ENCODE data around the gene PHLDA3. TPM values are rescaled to one million over a fixed set of nuclear protein-coding genes. Genes with fewer than 3 reads are reported as not detected.

Gene PHLDA3
- total RNA-seq, 1 experiment from 2014 or later: 22.1 TPM

DNA sequence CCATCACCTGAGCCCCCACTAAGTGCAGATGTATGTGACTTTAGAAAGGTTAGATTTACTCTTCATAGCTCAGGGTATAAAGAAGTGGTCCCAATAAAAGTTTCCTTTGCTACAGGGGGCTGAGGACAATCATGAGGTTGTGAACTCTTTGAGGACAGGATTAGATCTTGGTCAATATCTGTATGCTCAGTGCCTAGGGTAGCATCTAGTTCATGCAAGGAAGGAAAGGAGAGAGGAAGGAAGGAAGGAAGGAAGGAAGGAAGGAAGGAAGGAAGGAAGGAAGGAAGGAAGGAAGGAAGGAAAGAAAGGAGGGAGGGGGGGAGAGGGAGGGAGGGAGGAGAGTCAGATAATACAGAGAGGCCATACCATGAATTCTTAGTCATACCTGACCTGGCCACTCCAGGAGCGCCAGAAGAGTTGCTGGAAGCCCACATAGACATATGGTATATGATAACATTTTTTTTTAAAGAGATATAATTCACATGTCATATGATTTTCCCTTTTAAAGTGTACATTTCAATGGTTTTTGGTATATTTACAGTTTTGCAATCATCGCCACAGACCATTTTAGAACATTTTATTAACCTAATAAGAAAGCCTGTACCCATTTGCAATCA, 47.6 kb upstream of the PHLDA3 start:
- H3K36me3 ChIP-seq (ENCODE audit: control insufficient read depth in 1 of 2, insufficient read depth in 2 of 2, low read length in 2 of 2): no peaks in the 10 kb centered on the region
- H3K9ac ChIP-seq (ENCODE audit: low read length): no peak overlapping the region
- H3K79me2 ChIP-seq (ENCODE audit: insufficient read depth, low read length): no peaks in the 10 kb centered on the region
- DNase-seq (ENCODE audit: low read depth, low spot score) (no peak), ATAC-seq (no peak)
- CTCF ChIA-PET: interaction anchor here (1.3 to 8.8 kb wide), 5 partner anchors 9 to 80 kb away, joined by 3 to 194 read pairs (median 4); partner anchors contain the start of gene CSRP1
- intact Hi-C loops (cut with micrococcal nuclease): no loop called here
- no peak overlapping the region for H2AFZ ChIP-seq (ENCODE audit: low read depth, low read length, poor library complexity, severe bottlenecking)
- BruUV-seq (replicated peaks): no TSS peak
- no peaks in the 10 kb centered on the region for H3K9me2 ChIP-seq (ENCODE audit: insufficient read depth)
- H3K9me3 ChIP-seq (ENCODE audit: control insufficient read depth in 1 of 2, insufficient read depth in 1 of 2, low read depth in 1 of 2, low read length in 2 of 2): no peaks in the 10 kb centered on the region
- RAD21 ChIA-PET (ENCODE audit: low non-redundant PET in 1 of 2, low total read pairs in 2 of 2, uncharacterized antibody in 2 of 2, unreplicated experiment in 2 of 2): no interaction called here
- TF ChIP-seq EZH2phosphoT487 (IDR thresholded peaks at IDR 0.05; ENCODE audit: borderline replicate concordance): no peak
- no peak for TF ChIP-seq JUND (IDR thresholded peaks at IDR 0.05)
- TF ChIP-seq ZFX (IDR thresholded peaks at IDR 0.05): no peak
- no peak for TF ChIP-seq RAD21 (IDR thresholded peaks at IDR 0.05; ENCODE audit: low read depth)
- no peak for TF ChIP-seq POLR2AphosphoS5 (IDR thresholded peaks at IDR 0.05; ENCODE audit: low read depth, low read length)
- TF ChIP-seq POLR2A (IDR thresholded peaks at IDR 0.05; ENCODE audit: borderline replicate concordance, extremely low read depth, insufficient read depth, insufficient read length): no peak
- no peak for TF ChIP-seq FOSL1 (IDR thresholded peaks at IDR 0.05; ENCODE audit: low read depth)
- H4K20me1 ChIP-seq (ENCODE audit: insufficient read depth): no peaks in the 10 kb centered on the region
- H3K4me1 ChIP-seq (ENCODE audit: control insufficient read depth in 1 of 2, insufficient read depth in 2 of 2, low read length in 2 of 2): peaks cover 18 to 36% of the 10 kb centered on the region in 2 experiments; a peak in 3 of 4 replicates
- H3K27me3 ChIP-seq (ENCODE audit: insufficient read depth, low read length): no peaks in the 10 kb centered on the region
- peak overlapping the region; percentile 50; the same call in 1 of the 2 replicates for H3K4me2 ChIP-seq (ENCODE audit: low read length)
- POLR2A ChIA-PET: interaction anchor here (1.3 kb wide), 1 partner anchor 10 kb away, joined by 4 read pairs; the partner anchor contains the start of gene CSRP1
- H3K4me3 ChIP-seq (replicated peaks in 1 of 2; ENCODE audit: low read depth in 1 of 2, low read length in 2 of 2): no peak overlapping the region
- H3K27ac ChIP-seq (ENCODE audit: low read depth, low read length): no peak overlapping the region

DNA sequence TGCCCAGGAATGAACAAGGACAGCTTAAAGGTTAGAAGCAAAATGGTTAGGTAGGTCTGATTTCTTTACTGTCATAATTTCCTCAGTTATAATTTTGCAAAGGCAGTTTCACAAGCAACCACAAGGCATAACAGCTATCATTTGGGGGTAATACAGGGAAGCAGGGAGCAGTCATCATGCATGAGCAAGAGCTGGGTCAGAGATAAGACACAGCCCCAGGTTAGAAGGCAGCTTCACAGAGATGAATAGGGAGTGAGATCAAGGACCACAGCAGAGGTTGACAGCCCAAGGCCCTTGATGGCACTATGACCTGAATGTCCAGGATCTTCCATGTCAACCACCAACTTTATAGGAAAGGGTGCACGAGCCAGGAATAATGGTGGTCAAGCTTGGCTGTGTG, 46.9 kb upstream of the PHLDA3 start:
- ATAC-seq (no peak), DNase-seq (ENCODE audit: low read depth, low spot score) (no peak)
- H3K79me2 ChIP-seq (ENCODE audit: insufficient read depth, low read length): no peaks in the 10 kb centered on the region
- H3K9me2 ChIP-seq (ENCODE audit: insufficient read depth): no peaks in the 10 kb centered on the region
- H2AFZ ChIP-seq (ENCODE audit: low read depth, low read length, poor library complexity, severe bottlenecking): no peak overlapping the region
- no peaks in the 10 kb centered on the region for H3K27me3 ChIP-seq (ENCODE audit: insufficient read depth, low read length)
- H3K4me3 ChIP-seq (replicated peaks in 1 of 2; ENCODE audit: low read depth in 1 of 2, low read length in 2 of 2): no peak overlapping the region
- H3K36me3 ChIP-seq (ENCODE audit: control insufficient read depth in 1 of 2, insufficient read depth in 2 of 2, low read length in 2 of 2): no peaks in the 10 kb centered on the region
- CTCF ChIA-PET: interaction anchor here (1.3 to 8.8 kb wide), 5 partner anchors 8 to 80 kb away, joined by 3 to 194 read pairs (median 5); partner anchors contain the start of gene CSRP1
- no peak overlapping the region for H3K27ac ChIP-seq (ENCODE audit: low read depth, low read length)
- POLR2A ChIA-PET: interaction anchor here (1.3 kb wide), 1 partner anchor 9 kb away, joined by 4 read pairs; the partner anchor contains the start of gene CSRP1
- TSS peak; percentile 11 for BruUV-seq (replicated peaks)
- intact Hi-C loops (cut with micrococcal nuclease): no loop called here
- H3K9me3 ChIP-seq (ENCODE audit: control insufficient read depth in 1 of 2, insufficient read depth in 1 of 2, low read depth in 1 of 2, low read length in 2 of 2): no peaks in the 10 kb centered on the region
- H3K4me1 ChIP-seq (ENCODE audit: control insufficient read depth in 1 of 2, insufficient read depth in 2 of 2, low read length in 2 of 2): peaks cover 18 to 37% of the 10 kb centered on the region in 2 experiments; a peak in 3 of 4 replicates
- RAD21 ChIA-PET (ENCODE audit: low non-redundant PET in 1 of 2, low total read pairs in 2 of 2, uncharacterized antibody in 2 of 2, unreplicated experiment in 2 of 2): no interaction called here
- no peak overlapping the region for H3K9ac ChIP-seq (ENCODE audit: low read length)
- H4K20me1 ChIP-seq (ENCODE audit: insufficient read depth): no peaks in the 10 kb centered on the region
- no peak overlapping the region for H3K4me2 ChIP-seq (ENCODE audit: low read length)
- TF ChIP-seq, protein P1, sequence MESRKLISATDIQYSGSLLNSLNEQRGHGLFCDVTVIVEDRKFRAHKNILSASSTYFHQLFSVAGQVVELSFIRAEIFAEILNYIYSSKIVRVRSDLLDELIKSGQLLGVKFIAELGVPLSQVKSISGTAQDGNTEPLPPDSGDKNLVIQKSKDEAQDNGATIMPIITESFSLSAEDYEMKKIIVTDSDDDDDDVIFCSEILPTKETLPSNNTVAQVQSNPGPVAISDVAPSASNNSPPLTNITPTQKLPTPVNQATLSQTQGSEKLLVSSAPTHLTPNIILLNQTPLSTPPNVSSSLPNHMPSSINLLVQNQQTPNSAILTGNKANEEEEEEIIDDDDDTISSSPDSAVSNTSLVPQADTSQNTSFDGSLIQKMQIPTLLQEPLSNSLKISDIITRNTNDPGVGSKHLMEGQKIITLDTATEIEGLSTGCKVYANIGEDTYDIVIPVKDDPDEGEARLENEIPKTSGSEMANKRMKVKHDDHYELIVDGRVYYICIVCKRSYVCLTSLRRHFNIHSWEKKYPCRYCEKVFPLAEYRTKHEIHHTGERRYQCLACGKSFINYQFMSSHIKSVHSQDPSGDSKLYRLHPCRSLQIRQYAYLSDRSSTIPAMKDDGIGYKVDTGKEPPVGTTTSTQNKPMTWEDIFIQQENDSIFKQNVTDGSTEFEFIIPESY (IDR thresholded peaks at IDR 0.05; ENCODE audit: extremely low read depth, insufficient replicate concordance, low read length): no peak
- TF ChIP-seq RAD21 (IDR thresholded peaks at IDR 0.05; ENCODE audit: low read depth) (no peak), SRF (IDR thresholded peaks at IDR 0.05; ENCODE audit: low read depth) (no peak), EZH2 (IDR thresholded peaks at IDR 0.05) (no peak)
- TF ChIP-seq, protein P2, sequence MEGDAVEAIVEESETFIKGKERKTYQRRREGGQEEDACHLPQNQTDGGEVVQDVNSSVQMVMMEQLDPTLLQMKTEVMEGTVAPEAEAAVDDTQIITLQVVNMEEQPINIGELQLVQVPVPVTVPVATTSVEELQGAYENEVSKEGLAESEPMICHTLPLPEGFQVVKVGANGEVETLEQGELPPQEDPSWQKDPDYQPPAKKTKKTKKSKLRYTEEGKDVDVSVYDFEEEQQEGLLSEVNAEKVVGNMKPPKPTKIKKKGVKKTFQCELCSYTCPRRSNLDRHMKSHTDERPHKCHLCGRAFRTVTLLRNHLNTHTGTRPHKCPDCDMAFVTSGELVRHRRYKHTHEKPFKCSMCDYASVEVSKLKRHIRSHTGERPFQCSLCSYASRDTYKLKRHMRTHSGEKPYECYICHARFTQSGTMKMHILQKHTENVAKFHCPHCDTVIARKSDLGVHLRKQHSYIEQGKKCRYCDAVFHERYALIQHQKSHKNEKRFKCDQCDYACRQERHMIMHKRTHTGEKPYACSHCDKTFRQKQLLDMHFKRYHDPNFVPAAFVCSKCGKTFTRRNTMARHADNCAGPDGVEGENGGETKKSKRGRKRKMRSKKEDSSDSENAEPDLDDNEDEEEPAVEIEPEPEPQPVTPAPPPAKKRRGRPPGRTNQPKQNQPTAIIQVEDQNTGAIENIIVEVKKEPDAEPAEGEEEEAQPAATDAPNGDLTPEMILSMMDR (IDR thresholded peaks at IDR 0.05 in 2 of 3, conservative IDR thresholded peaks at IDR 0.05 in 1 of 3; ENCODE audit: borderline replicate concordance in 1 of 3, insufficient read depth in 1 of 3, low read depth in 2 of 3, low read length in 2 of 3): no peak
- TF ChIP-seq, protein P3, sequence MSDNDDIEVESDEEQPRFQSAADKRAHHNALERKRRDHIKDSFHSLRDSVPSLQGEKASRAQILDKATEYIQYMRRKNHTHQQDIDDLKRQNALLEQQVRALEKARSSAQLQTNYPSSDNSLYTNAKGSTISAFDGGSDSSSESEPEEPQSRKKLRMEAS (IDR thresholded peaks at IDR 0.05): no peak
